ENCODE measurements around the gene SGK1.
"Not testable (repeated sequence)": the region's sequence is repeated elsewhere in the genome, so short reads cannot be mapped to it uniquely, and the experiment has no call there.

The SGK1 gene

DNA sequence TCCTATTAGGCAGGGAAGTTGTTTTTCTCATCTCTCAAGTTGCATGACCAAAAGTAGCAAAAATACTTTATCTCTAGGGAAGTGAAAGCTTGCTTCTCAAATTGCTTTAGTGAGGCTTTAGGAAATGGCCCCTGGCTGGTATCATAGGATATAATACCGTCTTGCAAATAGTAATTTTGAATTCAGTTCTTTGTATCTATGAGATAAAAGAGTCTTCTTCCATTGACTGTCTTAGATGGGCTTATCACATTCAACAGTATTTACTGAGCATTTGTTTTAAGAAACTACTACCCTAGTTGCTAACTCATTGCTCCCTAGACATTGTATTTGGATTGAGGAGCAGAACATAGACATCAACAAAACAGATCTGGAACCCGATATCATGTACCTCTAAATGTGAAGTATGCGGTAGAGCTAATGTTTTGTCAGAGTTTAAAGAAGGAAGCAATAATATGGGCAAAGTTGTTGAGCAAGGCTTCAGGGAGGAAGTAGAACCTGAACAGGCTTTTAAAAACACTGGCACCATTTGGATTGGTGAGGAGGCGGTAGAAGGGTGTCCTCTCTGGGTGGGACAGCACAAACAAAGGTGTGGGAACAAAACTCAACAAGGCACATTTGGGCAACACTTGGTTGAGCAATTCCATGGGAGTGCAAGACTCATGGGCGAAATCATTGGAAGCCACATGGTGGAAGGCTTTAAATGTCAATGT is 101.5 kb downstream of the SGK1 start:
- DNase-seq, result no peak

- not testable (repeated sequence) for DNase-seq
Observed at GRCh38 chr6:134213410-134213809, 104.5 kb downstream of the SGK1 start.

GRCh38 chr6:134211297-134211696 is 106.6 kb downstream of the SGK1 start:
- DNase-seq, result no peak

DNA sequence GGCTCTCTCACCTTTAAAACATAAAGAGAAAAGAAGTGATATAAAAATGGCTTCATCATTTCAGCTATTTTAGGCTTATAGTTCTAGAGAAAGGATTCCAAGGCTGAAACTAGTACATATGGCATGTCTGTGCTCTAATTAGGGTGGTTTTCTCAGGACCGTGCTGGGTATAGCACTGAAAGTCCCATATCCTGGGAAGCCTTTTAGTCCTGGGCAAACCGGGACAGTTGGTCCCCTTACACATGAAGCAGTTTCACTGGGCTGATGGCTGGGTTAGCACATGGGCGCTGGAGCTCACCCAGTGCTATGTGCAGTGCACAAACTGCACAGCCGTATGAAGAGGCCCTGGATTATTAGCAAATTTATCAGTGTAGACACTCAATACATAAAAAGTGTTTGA is 110.5 kb downstream of the SGK1 start:
- DNase-seq, result no peak

- DNase-seq, result no peak
Observed at GRCh38 chr6:134205366-134205765, 112.5 kb downstream of the SGK1 start.

- not testable (repeated sequence) for DNase-seq
Observed at GRCh38 chr6:134204759-134205158, 113.2 kb downstream of the SGK1 start.

GRCh38 chr6:134204031-134204430 is 113.9 kb downstream of the SGK1 start:
- DNase-seq, result no peak

- DNase-seq, result no peak
Observed at GRCh38 chr6:134201716-134202115, 116.2 kb downstream of the SGK1 start.

- no peak for DNase-seq
Observed at GRCh38 chr6:134199848-134200606, 117.9 kb downstream of the SGK1 start.

DNA sequence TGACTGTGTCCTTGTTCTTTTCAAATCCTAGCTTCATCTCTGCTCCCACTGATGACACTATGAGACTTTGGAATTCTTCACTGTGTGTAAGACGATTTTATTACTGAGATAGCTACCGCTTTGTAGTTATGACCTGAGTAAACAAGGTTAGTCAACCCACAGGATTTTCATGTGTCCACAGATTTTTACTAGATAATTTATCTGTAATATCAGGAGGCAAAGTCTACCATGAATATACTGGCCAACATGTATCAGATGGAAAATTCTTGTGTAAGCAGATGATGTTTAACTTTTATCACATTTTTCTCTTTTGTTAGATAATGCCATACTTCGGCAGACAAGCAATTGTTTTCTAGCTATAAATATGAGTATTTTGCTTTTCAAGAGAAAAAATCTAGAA is 119.8 kb downstream of the SGK1 start:
- DNase-seq, result no peak

DNA sequence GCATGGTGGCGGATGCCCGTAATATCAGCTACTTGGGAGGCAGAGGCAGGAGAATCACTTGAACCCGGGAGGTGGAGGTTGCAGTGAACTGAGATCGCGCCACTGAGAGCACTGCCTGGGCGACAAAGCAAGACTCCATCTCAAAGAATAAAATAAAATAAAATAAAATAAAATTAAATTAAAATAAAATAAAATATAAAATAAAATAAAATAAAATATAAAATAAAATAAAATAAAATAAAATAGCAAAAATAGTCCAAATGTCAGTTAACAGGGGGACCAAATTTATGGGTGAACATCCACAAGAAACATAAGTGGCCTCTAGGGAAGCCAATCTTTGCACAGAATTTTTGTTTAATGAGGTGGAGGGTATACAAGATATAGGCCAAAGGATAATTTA is 120.2 kb downstream of the SGK1 start:
- not testable (repeated sequence) for DNase-seq

- no peak for DNase-seq
Observed at GRCh38 chr6:134196568-134197193, 121.2 kb downstream of the SGK1 start.

GRCh38 chr6:134195985-134196384 is 121.9 kb downstream of the SGK1 start:
- no peak for DNase-seq

DNA sequence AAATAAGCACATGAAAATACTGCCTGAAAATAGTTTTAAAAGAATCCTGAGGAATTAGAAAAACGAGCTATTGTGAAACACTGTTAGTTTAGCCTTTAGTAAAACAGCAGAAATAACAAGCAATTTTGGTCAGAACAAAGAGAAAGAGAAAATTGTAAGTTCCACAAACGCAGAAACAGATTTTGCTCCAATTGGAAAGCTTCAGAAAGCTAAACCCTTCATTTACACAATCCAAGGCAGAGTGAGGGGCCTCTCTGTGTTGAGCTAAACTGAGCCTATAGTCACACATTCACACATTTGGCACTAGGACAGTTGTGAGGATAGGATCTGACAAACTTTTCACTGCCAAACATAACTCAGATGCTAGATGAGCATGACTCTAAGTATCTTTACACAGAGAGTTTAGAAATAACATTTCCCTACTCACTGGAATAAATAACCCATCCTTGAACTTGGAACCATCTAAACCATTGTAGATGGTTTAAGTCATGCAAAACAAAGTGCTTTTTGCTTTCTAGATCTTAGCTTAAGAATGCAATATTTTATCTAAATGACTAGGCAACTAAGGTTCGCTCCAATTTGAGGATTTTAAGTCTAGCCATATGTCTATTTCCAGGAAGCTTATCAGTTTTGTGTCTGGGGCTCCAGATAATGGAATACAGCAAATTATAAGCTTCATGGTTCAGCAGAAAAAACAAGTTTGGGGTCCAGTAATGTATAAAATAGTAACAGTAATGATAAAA is 122.6 kb downstream of the SGK1 start:
- DNase-seq, result no peak

GRCh38 chr6:134193536-134194498 is 124.1 kb downstream of the SGK1 start:
- DNase-seq, result no peak

DNA sequence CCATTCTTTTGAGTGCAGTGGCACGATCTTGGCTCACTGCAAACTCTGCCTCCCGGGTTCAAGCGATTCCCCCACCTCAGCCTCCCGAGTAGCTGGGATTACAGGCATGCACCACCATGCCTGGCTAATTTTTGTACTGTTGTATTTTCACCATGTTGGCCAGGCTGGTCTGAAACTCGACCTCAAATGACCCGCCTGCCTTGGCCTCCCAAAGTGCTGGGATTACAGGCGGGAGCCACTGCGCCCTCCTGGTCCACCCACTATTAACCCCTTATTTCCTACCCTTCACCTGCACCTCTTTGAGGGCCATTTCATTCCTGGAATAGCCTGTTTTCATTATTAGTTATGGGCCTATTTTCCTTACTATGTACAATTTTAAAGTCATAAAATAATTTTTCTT is 125.3 kb downstream of the SGK1 start:
- DNase-seq, result not testable (repeated sequence)

DNA sequence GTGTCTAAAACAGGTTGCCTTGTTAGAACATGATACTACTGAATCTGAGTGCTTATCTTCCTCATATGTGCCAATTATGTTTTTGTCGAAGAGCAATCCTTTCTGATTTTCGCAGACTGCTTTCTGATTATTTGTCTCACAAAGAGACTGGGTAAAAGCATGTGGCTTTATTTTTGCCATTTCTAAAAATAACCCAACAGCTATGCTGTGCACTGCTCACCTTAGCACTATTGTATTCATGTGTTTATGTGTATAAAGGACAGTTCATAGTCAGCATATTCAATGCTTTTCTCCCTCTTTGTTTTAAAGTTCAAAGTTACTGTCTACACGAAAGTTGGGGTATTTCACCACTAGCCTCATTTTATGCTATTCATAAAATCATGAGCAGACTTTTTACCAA is 127.0 kb downstream of the SGK1 start:
- DNase-seq, result no peak

DNA sequence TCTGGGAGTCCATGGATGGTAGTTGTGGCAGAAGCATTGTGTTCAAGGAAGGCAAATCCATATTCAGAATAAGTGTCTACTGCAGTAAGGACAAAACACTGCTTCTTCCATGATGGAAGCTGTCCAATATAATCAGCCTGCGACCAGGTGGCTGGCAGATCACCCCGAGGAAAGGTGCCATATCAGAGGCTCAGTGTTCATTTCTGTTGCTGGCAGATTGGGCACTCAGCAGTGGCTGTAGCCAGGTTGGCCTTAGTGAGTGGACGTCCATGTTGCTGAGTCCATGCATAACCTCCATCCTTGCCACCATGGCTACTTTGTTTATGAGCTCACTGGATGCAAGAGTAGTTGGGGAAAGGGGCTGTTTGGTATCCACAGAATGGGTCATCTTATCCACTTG is 130.2 kb downstream of the SGK1 start:
- DNase-seq, result no peak

DNA sequence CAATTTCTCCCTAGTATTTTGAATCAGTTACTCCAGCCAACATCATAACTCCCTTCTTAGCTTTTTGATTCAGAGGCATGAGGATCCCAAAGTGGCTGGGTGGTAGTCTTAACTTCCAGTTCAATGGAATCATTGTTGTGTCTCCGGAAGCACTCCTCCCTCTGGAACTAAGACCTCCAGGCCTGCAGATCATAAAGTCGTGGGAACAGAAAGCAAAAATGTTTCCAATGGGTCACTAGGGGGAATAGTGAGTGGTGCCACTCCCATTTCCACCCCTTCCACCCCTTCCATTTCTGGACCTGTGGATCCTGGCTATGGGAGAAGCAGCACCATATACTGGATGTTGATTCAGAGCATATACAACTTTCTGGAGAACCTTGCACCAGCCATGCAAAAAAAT is 130.8 kb downstream of the SGK1 start:
- no peak for DNase-seq

DNA sequence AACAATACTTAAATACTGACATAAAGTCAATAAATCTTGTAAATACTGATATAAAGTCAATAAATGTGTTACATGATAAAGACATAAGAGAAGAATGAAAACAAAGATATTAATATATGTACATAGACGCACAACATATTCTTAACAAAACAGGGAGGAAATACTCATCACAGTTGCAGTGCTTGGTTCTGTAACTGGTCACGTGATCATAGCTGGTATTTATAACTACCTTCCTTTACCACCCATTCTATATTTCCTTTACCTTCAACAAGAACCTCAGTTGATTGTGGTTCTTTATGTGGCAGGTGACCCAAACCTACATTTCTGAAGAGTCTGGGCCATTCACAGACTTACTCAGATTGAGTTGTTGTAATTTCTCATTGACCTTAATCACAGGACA is 131.6 kb downstream of the SGK1 start:
- DNase-seq, result no peak

- no peak for DNase-seq
Observed at GRCh38 chr6:134185277-134185676, 132.6 kb downstream of the SGK1 start.

DNA sequence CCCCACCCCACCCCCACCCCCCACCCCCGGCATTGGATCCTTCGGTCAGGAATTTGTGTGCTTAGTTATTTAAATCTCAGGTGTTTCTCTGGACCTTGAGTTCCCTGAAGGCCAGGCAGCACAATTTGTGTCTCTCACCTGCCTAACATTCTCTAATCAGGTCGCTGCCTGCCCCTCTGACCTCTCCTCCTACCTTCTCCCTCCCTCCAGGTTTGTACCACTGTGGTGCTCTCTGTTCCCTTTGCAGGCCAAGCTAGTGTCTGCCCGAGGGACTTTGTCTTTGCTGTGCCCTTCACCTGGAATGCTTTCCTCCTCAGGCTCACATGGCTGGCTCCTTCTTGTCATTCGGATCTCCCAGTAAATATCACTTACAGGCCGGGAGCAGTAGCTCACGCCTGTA is 134.1 kb downstream of the SGK1 start:
- DNase-seq, result no peak
